SU-DHL-6 (cell line): ENCODE measurements around the gene RILPL2.

Experiments used
- CTCF ChIP-seq: fragments of 200-600 bp; sonication (generic); IDR thresholded peaks from one replicate; pipeline ENCODE4 v1.5.1; 2017; ENCODE audit warnings: antibody characterized with exemption, mild to moderate bottlenecking, low read length, moderate library complexity; ENCODE audit not compliant: insufficient read depth, poor library complexity, severe bottlenecking
- EZH2phosphoT487 ChIP-seq: fragments of 200-600 bp; sonication (generic), shearing (Covaris generic); conservative IDR thresholded peaks from 2 replicates; pipeline ENCODE4 v1.6.1; 2018; ENCODE audit warnings: mild to moderate bottlenecking, antibody characterized with exemption, low read length, moderate library complexity, mixed read lengths

DNA sequence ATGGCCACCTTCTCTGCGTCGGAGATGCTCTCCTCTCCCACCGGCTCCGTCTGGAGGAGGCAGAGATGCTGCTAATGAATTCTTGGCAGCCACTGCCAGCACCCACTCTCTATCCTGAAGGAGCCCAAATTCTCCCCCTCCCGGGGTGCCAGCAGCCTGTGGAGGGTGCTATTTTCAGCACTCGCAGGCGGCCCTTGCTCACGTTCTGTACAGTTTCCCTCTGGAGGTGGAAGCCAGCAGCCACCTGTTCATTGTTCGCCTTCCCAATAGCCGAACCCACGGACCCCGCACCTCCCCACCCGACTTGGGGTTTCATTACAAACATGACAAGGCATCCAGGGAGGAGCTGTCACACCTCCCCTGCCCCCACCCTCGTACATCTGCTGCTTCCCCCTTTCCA lies 49.3 kb upstream of the RILPL2 start:
- TF ChIP-seq CTCF (no peak), EZH2phosphoT487 (no peak)
